A673 (cell line): ENCODE data around the gene TOP3B. TPM values are rescaled to one million over a fixed set of nuclear protein-coding genes. Genes with fewer than 3 reads are reported as not detected.
A peak's percentile ranks its signal among the peaks of the same experiment; 100 is the strongest.

ENCODE experiments used
- BruUV-seq: library from RNA; stranded (reverse); fragments of 400-500 nt; replicated peaks from 2 replicates; lab custom pipeline; 2021; lab: Mats Ljungman, UMichigan
- CTCF ChIA-PET: fragments of 300-600 bp; sonication (Branson Sonifier 250); formaldehyde crosslinking; loops from one replicate; lab custom pipeline; 2022; ENCODE audit warnings: antibody characterized with exemption; lab: Charles Lee
- POLR2A ChIA-PET: fragments of 300-600 bp; sonication (Branson Sonifier 250); formaldehyde crosslinking; loops from one replicate; lab custom pipeline; 2022; ENCODE audit warnings: antibody characterized with exemption; ENCODE audit not compliant: low non-redundant PET; lab: Charles Lee
- DNase-seq: peaks from one replicate; pipeline ENCODE4 v3.0.0-alpha.2; 2015; ENCODE audit warnings: low spot score
- H3K27ac ChIP-seq: fragments of 200-600 bp; sonication (generic); 2 replicates; pipeline ENCODE4 v1.5.1; 2016; ENCODE audit warnings: mixed run types, low read depth, mild to moderate bottlenecking, mixed read lengths, antibody characterized with exemption, low read length; ENCODE audit not compliant: poor library complexity, severe bottlenecking
- H3K27me3 ChIP-seq: fragments of 200-600 bp; sonication (generic); replicated peaks from 2 replicates; pipeline ENCODE4 v1.6.1; 2017; ENCODE audit warnings: mixed run types, low read depth, mild to moderate bottlenecking, mixed read lengths, antibody characterized with exemption, low read length; ENCODE audit not compliant: insufficient read depth, poor library complexity
- H3K36me3 ChIP-seq: fragments of 200-600 bp; sonication (generic); 2 replicates; pipeline ENCODE4 v1.6.1; 2016; ENCODE audit warnings: mixed run types, mild to moderate bottlenecking, mixed read lengths, antibody characterized with exemption, low read length; ENCODE audit not compliant: insufficient read depth, poor library complexity, severe bottlenecking
- H3K4me1 ChIP-seq: fragments of 200-600 bp; sonication (generic); 2 replicates; pipeline ENCODE4 v1.6.1; 2017; ENCODE audit warnings: mixed run types, mild to moderate bottlenecking, mixed read lengths, antibody characterized with exemption, low read length; ENCODE audit not compliant: insufficient read depth, poor library complexity, severe bottlenecking
- H3K4me3 ChIP-seq: fragments of 200-600 bp; sonication (generic); 2 replicates; pipeline ENCODE4 v1.5.1; 2016; ENCODE audit warnings: low read depth, mixed run types, mild to moderate bottlenecking, mixed read lengths, low read length; ENCODE audit not compliant: poor library complexity, severe bottlenecking
- H3K9me3 ChIP-seq: fragments of 200-600 bp; sonication (generic); 2 replicates; pipeline ENCODE4 v1.6.1; 2016; ENCODE audit warnings: mixed run types, low read depth, mild to moderate bottlenecking, mixed read lengths, antibody characterized with exemption, low read length; ENCODE audit not compliant: poor library complexity, severe bottlenecking
- EZH2 ChIP-seq: fragments of 200-600 bp; sonication (generic); IDR thresholded peaks from 2 replicates; pipeline ENCODE4 v1.6.1; 2017; ENCODE audit warnings: borderline replicate concordance, low read depth, mild to moderate bottlenecking, mixed read lengths, antibody characterized with exemption, low read length; ENCODE audit not compliant: poor library complexity, severe bottlenecking
- intact Hi-C: fragments of 100-400 bp; cut with micrococcal nuclease; formaldehyde crosslinking; loops from one replicate; pipeline ENCODE4 v1.10.0; 2022; ENCODE audit not compliant: unreplicated experiment
- total RNA-seq: library from RNA; stranded (reverse); gene quantifications from 2 replicates; pipeline ENCODE4 v1.2.3, GENCODE V29; 2021
- TF ChIP-seq, protein P1 (sequence below): fragments of 300-800, 200-600 bp; sonication (generic); conservative IDR thresholded peaks from 2 replicates; pipeline ENCODE4 v1.5.1; 2017; ENCODE audit warnings: low read depth, mild to moderate bottlenecking, antibody characterized with exemption, low read length, moderate library complexity, mixed read lengths

TOP3B gene
- total RNA-seq, 1 experiment from 2014 or later = 60.2 TPM

DNA sequence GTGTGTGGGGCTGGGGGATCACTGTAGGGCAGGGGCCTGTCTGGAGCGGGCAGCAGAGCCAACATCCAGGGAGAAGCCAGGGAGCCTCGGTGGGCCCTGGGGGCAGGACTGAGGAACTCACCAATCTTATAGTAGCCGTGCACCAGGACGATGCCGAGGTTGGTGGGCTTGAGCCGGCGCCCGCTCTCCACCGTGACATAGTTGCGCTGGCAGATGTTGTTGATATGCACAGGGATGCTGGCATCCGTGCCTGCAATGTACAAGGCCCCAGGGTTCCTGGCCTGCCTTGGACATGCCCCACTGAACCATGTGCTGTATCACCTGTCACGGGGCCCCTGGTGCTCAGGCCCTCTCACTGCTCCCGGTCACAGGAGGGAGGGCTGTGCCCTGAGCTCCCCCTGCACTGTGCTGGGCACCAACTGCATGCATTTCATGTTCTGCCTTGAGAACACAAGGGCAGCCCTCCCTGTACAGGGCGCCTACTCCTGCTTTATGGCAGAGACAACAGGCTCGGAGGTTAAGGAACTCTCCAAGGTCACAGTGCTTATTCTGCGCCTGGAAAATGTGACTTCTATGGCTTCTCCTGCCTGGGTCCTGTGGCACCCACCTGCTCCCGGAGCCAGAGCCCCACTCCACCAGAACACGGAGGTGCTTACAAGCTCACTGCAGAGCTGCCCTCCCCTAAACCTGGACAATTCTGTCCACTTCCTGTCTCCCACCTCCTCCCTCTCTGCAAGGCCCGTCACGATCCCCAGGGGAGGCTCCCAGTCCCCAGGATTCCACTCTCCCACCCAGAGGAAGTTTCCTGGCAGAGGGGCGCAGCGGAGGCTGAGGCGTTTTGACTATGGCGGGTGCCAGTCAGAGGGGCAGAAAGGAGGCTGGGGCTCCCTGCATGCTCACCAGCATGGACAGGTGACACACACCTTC is 22.1 kb downstream of the TOP3B start:
- CTCF ChIA-PET = no interaction called here
- Histone ChIP-seq H3K9me3 (no peaks in the 10 kb centered on the region), H3K4me3 (no peak overlapping the region), H3K27me3 (no peaks in the 10 kb centered on the region), H3K4me1 (no peaks in the 10 kb centered on the region), H3K27ac (peak overlapping the region; percentile 7), H3K36me3 (peaks cover 35% of the 10 kb centered on the region)
- POLR2A ChIA-PET = no interaction called here
- DNase-seq = no peak
- TF ChIP-seq EZH2 = no peak
- TF ChIP-seq, protein P1, sequence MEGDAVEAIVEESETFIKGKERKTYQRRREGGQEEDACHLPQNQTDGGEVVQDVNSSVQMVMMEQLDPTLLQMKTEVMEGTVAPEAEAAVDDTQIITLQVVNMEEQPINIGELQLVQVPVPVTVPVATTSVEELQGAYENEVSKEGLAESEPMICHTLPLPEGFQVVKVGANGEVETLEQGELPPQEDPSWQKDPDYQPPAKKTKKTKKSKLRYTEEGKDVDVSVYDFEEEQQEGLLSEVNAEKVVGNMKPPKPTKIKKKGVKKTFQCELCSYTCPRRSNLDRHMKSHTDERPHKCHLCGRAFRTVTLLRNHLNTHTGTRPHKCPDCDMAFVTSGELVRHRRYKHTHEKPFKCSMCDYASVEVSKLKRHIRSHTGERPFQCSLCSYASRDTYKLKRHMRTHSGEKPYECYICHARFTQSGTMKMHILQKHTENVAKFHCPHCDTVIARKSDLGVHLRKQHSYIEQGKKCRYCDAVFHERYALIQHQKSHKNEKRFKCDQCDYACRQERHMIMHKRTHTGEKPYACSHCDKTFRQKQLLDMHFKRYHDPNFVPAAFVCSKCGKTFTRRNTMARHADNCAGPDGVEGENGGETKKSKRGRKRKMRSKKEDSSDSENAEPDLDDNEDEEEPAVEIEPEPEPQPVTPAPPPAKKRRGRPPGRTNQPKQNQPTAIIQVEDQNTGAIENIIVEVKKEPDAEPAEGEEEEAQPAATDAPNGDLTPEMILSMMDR = no peak
- BruUV-seq = no TSS peak
- intact Hi-C loops = no loop called here

DNA sequence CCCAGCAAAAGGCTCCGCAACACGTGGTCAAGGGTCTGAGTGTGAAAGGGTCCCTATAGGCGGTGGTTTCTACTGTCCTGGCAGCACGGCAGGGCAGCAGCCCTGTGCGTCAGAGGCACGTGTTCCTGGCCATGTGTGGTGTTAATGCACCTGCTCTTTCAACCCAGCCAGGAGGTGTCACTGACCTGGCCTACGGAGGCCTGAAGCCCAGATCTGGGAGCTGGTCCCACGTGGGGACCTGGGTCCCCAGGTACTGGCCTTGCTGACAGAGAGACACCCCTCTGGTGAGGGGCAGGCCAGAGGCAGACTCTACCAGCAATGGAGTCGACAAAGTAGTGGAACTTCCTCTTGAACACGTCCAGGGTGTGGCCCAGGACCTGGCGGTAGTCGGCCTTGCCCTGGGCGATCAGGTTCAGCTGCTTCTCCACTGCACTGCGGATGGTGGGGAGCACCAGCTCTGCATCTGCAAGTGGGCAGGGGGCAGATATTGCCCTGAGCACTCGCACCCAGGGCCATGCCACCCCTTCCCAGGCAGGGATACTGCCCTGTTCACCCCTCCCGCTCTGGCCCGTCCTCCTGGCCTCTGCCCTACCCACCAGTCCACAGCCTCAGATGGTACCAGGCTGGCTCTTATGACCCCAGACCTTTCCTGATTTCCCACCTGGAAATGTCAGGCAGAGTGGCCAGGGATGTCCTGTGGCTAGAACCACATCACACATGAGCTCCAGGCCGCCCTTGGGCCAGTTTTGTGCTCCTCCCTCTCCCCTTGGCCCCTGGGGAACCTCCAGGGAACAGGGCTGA is 23.1 kb downstream of the TOP3B start:
- no peak for TF ChIP-seq EZH2
- TF ChIP-seq, protein P1 = no peak
- no TSS peak for BruUV-seq
- intact Hi-C loops = no loop called here
- CTCF ChIA-PET = interaction anchor here (1.0 kb wide), 1 partner anchor 13 kb away, joined by 4 read pairs; no protein-coding TSS in a partner anchor
- Histone ChIP-seq H3K27ac (no peak overlapping the region), H3K27me3 (no peaks in the 10 kb centered on the region), H3K36me3 (peaks cover 25% of the 10 kb centered on the region), H3K4me1 (no peaks in the 10 kb centered on the region), H3K4me3 (no peak overlapping the region), H3K9me3 (no peaks in the 10 kb centered on the region)
- no peak for DNase-seq
- POLR2A ChIA-PET = no interaction called here

DNA sequence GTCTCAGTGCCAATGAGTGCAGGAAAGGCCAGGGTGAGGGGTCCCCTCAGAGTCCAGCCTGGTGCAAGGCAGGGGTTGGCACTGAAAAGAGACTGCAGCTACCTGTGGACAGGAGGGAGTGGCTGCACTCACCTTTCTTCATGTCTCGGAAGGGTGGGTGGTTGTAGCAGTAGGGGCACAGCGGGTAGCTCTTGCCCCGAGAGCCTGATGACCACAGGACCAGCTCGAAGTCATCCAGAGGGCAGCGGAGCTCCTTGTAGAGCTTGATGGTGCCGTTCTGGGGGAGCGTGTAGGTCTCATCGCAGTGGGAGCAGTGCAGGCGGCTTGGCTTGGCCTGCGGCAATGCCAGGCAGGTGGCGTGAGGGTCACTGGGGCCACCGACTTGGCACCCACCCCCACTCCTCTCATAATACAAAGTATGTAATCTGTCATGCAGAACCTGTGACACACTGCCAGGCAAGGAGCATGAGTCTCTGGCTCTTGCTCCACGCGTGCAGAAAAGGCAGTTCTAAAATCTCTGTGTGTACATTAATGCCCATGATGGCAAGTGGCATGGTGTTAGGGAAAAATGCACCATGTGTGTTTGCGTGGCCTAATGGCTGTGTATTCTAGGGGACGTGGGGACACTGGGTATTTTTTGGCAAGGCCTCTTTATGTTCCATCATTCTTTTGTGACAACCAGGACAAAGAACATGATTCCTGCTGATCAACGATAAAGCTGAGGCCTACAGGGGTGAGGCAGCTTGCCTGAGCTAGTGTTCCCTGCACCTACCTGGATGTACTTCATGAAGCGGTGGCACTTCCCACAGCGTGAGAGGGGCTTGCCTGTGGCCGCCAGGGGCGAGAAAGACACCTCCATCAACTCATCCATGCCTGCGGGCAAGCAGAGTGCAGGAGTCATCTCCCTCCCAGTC is 24.0 kb downstream of the TOP3B start:
- no peak overlapping the region for H3K4me3 ChIP-seq
- intact Hi-C loops = no loop called here
- ChIA-PET CTCF (interaction anchor here (1.0 kb wide), 1 partner anchor 14 kb away, joined by 4 read pairs; no protein-coding TSS in a partner anchor), POLR2A (no interaction called here)
- H3K9me3 ChIP-seq = no peaks in the 10 kb centered on the region
- no peaks in the 10 kb centered on the region for H3K27me3 ChIP-seq
- H3K36me3 ChIP-seq = peaks cover 17% of the 10 kb centered on the region
- TF ChIP-seq, protein P1 = no peak
- no peak for TF ChIP-seq EZH2
- no peaks in the 10 kb centered on the region for H3K4me1 ChIP-seq
- no peak overlapping the region for H3K27ac ChIP-seq
- BruUV-seq = no TSS peak
- DNase-seq = no peak
